Measurements from ENCODE around the gene GIT1.

- TF ChIP-seq CTCF (IDR thresholded peaks at IDR 0.05) (no peak), POLR2A (IDR thresholded peaks at IDR 0.05; ENCODE audit: low read depth) (no peak), POLR2AphosphoS5 (IDR thresholded peaks at IDR 0.05) (no peak), EP300 (IDR thresholded peaks at IDR 0.05) (no peak)
Observed at GRCh38 chr17:29588017-29588561, 1.4 kb downstream of the GIT1 start.

Measured in esophagus muscularis mucosa (tissue), 4 donors.